ENCODE data around the gene MACROD2.

Gene MACROD2

DNA sequence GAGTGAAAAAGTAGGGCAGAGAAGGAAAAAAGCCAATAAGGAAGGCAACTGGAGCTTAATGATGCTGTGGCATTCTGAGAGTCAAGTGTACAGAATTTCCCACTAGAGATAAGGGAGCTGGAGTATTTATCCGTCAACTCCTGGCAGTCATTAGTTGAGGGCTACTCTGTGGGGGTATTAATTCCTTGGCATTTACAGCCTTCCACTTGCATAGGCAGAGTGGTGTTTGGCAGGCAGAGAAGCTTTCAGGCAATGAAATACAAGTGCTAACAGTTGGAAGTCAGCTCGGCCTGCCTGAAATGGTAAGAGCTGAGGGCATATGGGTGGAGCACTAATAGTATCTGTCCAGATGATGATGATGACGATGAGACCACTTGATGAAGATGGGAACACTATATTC lies 549.4 kb downstream of the MACROD2 start:
- TF ChIP-seq CTCF (conservative IDR thresholded peaks at IDR 0.05; ENCODE audit: low read length) = no peak
- DNase-seq (ENCODE audit: low read depth) = no peak

DNA sequence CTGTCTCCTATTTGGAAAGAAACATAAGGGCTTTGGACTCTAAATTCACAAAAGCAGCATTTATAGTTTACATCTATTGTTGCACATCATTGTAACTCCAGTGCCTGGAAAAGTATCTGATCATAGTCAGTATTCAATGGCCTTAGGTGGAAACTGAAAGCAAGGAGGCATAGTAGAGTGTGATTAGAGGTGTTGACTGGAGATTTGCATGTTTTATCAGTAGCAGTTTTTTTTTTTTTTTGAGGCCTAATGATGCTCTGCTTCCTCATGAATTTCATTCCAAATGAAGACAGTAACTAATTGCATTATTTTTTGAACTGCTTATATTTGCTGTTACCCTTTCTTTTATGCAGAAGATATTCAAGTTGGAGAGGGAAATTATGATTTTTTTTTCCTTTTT lies 555.3 kb downstream of the MACROD2 start:
- no peak overlapping the region for H3K4me3 ChIP-seq (ENCODE audit: low read length)
- no peak for TF ChIP-seq CTCF (conservative IDR thresholded peaks at IDR 0.05; ENCODE audit: low read length)
- DNase-seq (ENCODE audit: low read depth) = no peak

More for the DNA sequence above, 549.4 kb downstream of the MACROD2 start:
- no peak overlapping the region for H3K4me3 ChIP-seq (ENCODE audit: low read length)

- peak; percentile 56 for DNase-seq (ENCODE audit: low read depth)
- TF ChIP-seq CTCF (conservative IDR thresholded peaks at IDR 0.05; ENCODE audit: low read length) = no peak
- H3K4me3 ChIP-seq (ENCODE audit: low read length) = no peak overlapping the region
These were observed 558.6 kb downstream of the MACROD2 start for GRCh38 chr20:14553774-14554534.

DNA sequence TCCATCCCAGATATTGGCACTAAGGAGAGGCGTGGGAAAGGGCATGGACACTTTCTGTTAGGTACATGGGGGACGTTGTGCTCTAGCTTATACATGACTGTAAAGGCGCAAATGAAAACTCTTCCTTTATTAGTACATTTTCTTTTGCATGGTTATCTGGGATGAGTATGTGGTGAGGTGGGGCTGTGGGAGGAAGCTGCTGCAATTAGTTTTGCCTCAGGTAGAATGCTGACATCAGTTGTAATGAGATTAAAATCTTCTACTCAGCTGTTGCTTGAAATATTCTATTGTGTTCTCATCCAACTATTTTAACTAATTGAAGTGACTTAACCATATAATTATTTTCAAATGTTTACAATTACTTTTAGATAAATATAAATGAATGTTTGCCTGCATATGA lies 560.4 kb downstream of the MACROD2 start:
- no peak for DNase-seq (ENCODE audit: low read depth)

DNA sequence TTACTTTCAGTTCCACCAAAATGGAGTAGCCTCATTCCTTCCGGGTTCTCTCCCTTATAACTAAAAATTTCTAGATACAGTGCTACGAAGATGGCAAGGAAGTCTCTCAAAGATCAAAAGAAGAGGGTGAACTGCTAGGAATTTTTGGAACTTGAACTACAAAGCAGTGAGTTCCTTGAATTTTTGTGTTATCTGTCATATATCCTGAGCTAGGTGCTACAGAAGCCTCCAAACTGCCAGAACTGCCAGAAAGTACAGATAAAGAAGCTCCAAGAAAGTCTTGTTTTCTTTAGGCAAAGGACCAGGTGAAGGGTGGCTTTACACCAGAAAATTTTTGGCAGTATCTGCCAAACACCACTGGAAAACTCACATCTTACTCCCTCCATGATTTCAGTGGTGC lies 560.9 kb downstream of the MACROD2 start:
- no peak overlapping the region for H3K4me3 ChIP-seq (ENCODE audit: low read length)
- DNase-seq (ENCODE audit: low read depth) = no peak
- no peak for TF ChIP-seq CTCF (conservative IDR thresholded peaks at IDR 0.05; ENCODE audit: low read length)

More for the DNA sequence above, 560.4 kb downstream of the MACROD2 start:
- no peak overlapping the region for H3K4me3 ChIP-seq (ENCODE audit: low read length)
- no peak for TF ChIP-seq CTCF (conservative IDR thresholded peaks at IDR 0.05; ENCODE audit: low read length)

DNA sequence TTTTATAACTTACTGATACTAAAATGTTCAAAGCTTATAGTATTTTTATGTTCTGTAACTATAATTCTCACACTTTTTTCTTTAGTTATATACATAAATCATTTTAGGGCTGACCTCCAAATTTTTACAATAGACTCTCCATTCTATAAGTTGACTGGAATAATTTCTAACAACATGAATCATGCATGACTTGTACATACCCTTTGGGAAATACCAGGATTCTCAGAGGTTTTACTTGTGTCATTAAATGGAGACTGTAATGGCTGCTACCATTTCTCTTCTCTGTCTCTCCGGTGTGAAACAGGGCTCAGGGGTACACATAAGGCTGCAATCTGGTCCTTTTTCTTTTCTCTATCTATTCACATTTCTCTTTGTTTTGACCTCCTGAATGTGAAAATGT lies 564.3 kb downstream of the MACROD2 start:
- no peak for DNase-seq (ENCODE audit: low read depth)
- no peak overlapping the region for H3K4me3 ChIP-seq (ENCODE audit: low read length)
- no peak for TF ChIP-seq CTCF (conservative IDR thresholded peaks at IDR 0.05; ENCODE audit: low read length)

DNA sequence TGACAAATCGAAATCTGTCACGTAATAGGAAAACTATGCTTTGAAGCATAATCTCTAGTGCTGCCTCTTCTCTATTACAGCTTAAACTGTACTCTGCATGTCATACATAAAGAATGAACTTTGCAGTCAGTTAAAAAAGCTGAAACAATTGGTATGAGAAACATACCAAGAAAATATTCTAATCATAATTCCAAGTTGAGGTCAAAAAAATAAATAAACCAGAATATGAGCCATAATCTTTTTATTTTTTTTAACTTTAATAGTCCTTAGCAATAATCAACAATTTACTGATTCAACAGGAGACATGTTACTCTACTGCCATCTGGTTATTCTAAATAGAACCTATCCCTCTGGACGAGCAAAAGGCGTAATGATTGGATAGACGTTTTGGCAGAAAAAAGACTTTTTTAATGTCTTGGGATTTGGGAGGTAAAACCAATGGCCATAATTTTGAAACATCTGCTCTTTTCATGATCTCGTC lies 566.5 kb downstream of the MACROD2 start:
- peak; percentile 62 for DNase-seq (ENCODE audit: low read depth)
- H3K4me3 ChIP-seq (ENCODE audit: low read length) = no peak overlapping the region
- no peak for TF ChIP-seq CTCF (conservative IDR thresholded peaks at IDR 0.05; ENCODE audit: low read length)
